DMS 273 (cell line): ENCODE measurements around the gene HYI.

ENCODE experiments used
- DNase-seq: peaks from one replicate; lab custom pipeline; 2025; ENCODE audit not compliant: unreplicated experiment; lab: John Stamatoyannopoulos, UW

Gene HYI

DNA sequence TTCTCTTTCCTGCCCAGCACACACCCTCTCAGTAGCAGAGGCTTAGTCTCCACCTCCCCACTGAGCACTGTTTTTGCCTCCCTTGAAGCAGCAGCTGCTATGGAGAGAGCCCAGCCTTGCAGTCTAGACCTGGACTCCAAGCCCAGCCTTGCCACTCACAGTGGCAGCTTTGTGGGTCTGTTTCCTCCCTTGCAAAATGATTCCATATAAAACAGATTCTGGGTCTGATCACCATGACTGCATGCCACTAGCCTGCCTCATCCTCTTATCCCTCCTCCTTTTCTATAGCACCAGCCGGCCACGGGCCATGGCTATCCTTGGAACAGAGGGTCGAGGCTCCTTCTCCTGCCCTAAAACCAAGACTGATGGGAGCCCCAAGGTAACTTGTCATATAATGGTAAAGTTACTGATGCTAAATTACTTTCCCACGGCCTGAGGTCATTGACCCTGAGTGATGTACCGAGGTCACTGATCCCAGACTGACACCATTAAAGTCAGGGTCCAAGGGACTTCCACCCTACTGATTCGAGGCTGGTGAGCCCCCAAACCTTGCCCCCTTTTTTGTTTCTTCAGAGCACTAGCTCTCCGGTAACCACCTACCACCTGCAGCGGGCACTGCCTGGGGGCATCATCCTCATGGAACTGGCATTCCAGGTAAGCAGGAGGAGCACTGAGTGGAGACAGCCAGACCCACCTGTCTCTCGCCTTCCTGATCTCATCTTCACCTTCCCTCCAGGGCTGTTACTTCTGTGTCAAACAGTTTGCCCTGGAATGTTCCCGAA, 7.9 kb downstream of the HYI start:
- no peak for DNase-seq

DNA sequence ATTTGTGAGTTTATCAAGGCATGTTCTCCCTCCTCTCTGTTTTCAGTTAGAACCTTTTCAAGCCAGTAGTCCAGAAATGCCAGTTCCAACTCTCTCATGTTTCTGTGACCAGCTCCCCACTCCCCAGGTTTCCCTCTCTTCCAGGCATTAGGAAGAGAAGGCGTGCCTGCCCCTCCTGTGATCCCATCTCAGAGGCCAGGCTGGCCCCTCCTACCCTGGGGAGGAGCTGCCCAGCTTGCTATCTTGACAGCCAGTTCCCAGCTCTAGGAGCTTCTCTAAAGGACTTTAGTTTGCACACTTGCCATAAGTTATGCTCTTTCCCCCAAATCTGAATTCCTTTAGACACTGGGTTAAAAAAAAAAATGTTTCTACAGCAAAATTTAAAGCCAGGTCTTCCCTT, 8.9 kb downstream of the HYI start:
- DNase-seq: peak; percentile 20

DNA sequence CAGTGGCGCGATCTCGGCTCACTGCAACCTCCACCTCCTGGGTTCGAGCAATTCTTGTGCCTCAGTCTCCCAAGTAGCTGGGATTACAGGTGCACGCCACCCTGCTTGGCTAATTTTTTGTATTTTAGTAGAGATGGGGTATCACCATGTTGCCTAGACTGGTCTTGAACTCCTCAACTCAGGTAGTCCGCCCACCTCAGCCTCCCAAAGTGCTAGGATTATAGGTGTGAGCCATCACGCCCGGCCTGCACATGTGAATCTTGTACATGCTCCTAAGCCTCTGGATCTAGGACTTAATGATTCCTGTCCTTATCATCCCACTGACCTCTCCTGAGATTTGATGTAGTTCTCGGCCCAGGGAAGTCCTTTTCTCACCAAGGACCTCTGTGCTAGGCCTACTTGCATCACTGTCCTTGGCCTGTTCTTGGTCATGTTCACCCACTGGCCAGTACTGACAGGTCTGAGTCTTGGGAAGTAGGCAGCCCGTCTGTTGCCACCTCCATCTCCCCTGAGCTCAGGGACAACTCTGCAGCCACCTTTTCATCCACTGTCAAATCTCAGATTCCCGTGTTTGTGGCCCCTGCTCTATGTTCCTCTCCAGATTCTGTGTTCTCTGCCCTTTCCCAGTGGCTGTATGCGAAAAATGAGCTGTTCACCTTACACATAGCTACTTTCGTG, 9.4 kb downstream of the HYI start:
- no peak for DNase-seq

DNA sequence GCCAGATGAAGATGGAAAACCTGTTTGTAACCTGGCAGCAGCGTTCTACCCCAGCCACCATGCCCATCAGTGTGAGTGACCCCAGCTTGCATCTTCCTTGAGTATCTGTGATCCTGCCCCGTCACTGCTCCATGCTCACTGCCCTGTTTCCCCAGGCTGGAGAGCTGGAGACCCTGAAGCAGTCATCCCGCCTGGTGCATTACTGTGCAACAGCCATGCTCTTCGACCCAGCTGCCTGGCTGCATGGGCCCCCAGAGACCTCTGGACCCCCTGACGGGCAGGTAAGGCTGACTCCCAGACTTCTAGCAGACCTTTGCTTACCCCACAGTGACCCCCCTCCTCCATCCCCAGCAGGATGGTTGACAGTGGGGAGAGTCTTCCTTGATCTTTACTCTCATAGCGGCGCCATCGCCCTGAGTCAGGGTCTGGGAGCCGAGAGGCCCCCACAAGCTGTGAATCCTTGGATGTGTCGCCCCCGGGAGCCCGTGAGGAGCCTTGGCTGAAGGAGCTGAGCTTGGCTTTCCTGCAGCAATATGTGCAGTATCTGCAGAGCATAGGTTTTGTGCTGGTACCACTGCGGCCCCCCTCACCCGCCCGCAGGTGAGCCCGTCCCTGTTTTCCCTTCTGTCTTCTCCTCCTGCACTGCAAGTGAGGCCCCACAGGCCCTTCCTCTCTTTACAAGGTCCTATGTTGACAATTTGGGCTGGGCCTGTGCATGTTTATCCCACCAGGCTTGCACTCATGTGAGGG, 10.4 kb downstream of the HYI start:
- no peak for DNase-seq

DNA sequence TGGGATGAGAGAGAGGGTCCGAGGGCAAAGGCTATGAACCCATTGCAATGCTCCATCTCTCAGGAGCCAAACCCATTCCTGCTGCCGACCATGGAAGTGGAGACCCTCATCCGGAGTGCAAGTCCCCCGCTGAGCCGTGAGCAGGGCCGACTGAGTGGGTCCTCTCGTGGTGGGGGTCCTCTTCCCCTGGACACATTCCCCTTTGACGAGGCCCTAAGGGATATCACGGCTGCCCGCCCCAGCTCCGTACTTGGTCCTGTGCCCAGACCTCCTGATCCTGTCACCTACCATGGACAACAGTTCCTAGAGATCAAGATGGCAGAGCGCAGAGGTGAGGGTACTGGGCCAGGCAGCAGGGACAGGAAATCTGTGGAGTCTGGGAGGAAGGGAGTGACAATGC, 11.0 kb downstream of the HYI start:
- no peak for DNase-seq

- no peak for DNase-seq
Measured at GRCh38 chr1:43441894-43442637, 11.7 kb downstream of the HYI start.

GRCh38 chr1:43441166-43441893, 12.4 kb downstream of the HYI start:
- no peak for DNase-seq

DNA sequence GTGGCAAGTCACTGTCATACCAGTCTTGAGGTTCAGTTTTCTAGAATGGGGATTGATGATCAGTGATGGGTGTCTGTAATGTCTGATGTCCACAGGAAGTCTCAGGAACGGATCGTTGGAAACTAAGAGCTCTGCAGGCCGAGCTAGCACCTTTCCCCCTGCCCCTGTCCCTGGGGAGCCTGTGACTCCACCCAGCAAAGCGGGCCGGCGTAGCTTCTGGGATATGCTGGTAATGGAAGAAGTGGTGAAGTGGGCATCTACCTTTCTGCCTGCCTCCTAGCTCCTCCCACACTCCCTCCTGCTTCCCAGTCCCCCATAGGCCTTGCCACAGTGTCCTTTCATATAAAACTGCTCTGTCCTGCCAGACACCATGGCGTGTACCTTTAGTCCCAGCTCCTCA, 13.4 kb downstream of the HYI start:
- no peak for DNase-seq

DNA sequence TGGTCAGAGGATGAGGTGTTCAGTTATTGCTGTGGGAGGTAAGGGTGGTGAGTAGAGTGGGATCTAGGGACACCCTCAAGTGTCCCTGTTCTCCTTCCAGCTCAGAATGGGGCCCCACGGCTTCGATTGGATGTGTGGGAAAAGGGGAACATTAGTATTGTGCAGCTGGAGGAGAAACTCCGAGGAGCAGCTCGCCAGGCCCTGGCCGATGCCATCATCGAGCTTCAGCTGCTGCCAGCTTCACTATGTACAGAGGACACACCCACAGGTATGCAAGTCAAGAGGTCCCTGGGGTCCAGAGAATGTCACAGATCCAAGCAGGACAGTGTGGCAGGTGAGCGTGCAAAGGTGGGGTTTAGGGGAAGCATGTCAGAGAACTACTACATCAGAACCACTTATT, 13.9 kb downstream of the HYI start:
- no peak for DNase-seq

DNA sequence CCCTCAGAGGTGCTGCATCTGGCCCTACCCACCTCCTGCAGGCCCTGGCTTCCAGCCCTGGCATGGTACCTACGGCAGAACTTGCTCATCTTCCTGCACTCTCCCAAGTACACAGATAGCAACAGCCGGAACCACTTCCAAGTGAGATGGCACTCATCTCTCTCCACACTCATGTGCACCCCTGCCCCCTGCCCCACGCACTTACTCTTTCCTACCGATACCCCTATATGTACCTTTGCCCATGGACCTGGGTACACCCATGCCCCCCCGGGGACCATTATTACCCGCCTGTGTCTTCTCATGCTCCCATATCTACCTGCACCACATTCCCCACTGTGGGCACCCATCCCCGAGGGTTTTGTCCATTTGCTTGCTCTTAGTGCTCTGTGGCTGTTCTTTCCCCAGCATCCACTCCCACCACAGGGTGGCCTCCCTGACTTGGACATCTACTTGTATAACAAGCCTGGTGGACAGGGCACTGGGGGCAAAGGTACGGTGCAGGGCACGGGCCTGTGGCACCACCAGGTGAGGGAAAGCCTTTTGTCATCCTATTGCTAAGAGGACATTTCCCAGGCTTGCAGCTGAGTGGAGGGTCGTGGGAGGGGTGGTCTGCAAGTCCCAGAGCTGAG, 14.7 kb downstream of the HYI start:
- DNase-seq: no peak

GRCh38 chr1:43438576-43438952, 15.2 kb downstream of the HYI start:
- no peak for DNase-seq

DNA sequence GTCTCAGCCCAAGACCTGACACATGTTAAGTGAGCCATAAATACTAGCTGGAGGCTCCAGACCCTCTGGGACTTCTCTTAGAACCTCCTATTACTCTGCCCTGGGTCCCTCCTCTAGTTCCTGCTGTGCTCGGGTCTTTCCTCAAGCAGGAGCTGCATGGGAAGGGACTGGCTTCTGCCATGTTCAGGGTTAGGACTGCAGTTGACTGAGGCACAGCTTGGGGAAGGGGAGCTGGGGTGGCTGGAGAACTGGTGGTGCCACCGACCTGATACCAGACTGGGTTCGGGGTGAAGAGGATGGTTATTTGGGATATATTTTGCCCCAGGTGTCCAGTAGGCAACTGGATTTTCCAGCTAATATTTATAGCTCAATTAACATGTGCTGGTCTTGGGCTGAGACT, 15.7 kb downstream of the HYI start:
- DNase-seq: no peak

- no peak for DNase-seq
Measured at GRCh38 chr1:43437031-43437973, 16.4 kb downstream of the HYI start.

DNA sequence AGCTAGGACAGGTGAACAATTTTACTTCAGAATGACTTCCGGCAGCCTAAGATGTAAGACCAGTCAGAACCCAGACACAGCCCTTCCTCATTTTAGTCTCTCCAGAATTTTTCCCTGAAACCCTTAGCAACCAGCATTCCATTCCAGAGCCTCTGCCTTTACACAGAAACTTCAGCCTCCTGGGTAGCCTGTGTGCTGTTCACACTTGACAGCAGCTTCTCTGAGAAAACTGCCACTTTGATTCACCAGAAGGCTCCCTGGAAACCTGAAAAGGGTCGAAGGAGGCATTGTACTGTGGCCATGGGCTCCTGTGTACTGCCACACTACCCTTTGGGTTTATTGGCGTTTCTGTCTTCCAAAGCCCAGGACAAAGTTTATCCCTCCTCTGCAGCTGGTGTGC, 17.4 kb downstream of the HYI start:
- no peak for DNase-seq

DNA sequence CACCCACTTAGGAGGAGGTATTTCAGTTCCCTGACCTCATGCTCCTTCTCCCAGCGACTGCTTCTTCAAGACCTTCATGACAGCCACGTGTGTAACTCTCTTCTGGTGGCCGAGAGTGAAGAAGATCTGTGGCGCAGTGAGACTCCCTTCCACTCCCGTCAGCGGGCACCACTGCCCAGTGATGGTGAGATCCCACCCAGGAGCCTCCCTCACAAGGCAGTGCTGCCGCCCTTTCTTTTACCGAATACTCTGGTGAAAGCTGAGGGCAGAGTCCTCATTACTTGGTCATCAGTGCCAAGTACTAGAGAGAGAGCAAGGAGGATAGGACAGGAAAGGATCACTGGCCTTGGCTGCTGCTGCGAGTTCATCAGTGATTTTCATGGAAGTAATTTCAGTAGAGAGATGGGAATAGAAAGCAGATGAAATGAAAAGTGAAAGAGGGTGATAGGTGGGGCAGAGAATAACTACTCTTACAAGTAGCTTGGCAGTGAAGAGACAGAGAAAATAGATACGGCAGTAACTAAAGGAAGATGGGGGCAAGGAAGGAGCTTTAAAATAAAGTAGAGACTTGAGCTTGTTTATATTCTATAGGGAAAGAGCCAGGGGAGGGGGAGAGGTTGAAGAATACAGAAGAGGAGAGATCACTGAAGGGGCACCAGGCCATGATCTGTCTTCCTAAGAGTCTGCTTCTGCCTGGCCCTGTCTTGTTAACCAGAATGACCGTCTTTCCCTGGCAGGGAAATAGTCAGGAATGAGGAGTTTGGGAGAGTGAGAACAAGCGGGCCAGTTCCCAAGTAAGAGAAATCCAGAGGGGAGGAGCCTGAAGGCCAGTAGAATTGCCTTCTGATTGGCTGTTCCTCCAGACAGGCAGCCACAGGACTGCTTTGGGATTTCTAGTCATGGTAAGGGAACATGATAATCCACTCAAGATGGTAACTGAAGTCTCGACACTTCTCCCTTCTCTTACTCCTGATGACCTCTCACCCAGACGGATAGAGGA, 18.3 kb downstream of the HYI start:
- no peak for DNase-seq

DNA sequence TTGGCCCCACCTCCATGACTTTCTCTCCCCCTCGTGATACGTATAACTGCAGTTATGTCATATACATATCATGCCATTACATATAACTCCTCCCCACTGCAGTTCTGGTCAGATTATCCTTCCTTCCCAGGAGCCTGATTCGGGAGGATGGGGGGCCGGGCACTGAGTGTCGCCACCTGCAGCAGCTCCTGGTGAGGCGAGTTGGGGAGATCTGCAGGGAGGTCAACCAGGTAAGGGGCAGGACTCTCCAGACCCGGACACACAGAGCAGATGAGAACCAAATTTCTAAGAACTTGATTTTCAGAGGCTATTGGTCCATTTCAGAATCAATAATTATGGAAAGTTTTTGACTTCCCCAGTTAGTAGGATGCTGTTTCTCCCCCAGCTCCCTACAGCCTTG, 19.5 kb downstream of the HYI start:
- DNase-seq: no peak

- no peak for DNase-seq
Measured at GRCh38 chr1:43432907-43433306, 20.8 kb downstream of the HYI start.
